ENCODE data around the gene ANKRD11.

GRCh38 chr16:89331371-89332109 lies 158.8 kb downstream of the ANKRD11 start:
- no peak for TF ChIP-seq EZH2 (IDR thresholded peaks at IDR 0.05; ENCODE audit: low read length)
- TF ChIP-seq, protein P1, sequence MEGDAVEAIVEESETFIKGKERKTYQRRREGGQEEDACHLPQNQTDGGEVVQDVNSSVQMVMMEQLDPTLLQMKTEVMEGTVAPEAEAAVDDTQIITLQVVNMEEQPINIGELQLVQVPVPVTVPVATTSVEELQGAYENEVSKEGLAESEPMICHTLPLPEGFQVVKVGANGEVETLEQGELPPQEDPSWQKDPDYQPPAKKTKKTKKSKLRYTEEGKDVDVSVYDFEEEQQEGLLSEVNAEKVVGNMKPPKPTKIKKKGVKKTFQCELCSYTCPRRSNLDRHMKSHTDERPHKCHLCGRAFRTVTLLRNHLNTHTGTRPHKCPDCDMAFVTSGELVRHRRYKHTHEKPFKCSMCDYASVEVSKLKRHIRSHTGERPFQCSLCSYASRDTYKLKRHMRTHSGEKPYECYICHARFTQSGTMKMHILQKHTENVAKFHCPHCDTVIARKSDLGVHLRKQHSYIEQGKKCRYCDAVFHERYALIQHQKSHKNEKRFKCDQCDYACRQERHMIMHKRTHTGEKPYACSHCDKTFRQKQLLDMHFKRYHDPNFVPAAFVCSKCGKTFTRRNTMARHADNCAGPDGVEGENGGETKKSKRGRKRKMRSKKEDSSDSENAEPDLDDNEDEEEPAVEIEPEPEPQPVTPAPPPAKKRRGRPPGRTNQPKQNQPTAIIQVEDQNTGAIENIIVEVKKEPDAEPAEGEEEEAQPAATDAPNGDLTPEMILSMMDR (optimal IDR thresholded peaks at IDR 0.05 in 1 of 3, IDR thresholded peaks at IDR 0.05 in 1 of 3, conservative IDR thresholded peaks at IDR 0.05 in 1 of 3; ENCODE audit: extremely low read depth in 1 of 3, insufficient read depth in 2 of 3, low read length in 3 of 3) = no peak
